ENCODE data around the gene ADGRV1.

ADGRV1 gene

GRCh38 chr5:91125916-91126315, 567.3 kb downstream of the ADGRV1 start:
- DNase-seq: no peak

GRCh38 chr5:91126448-91126847, 567.9 kb downstream of the ADGRV1 start:
- no peak for DNase-seq

- DNase-seq: no peak
These were observed 568.3 kb downstream of the ADGRV1 start for GRCh38 chr5:91126888-91127287.

- DNase-seq: no peak
These were observed 569.0 kb downstream of the ADGRV1 start for GRCh38 chr5:91127456-91128081.

- no peak for DNase-seq
These were observed 570.0 kb downstream of the ADGRV1 start for GRCh38 chr5:91128604-91129003.

GRCh38 chr5:91129748-91130147, 571.2 kb downstream of the ADGRV1 start:
- DNase-seq: no peak

GRCh38 chr5:91130759-91131158, 572.2 kb downstream of the ADGRV1 start:
- DNase-seq: no peak

GRCh38 chr5:91132550-91132949, 574.0 kb downstream of the ADGRV1 start:
- no peak for DNase-seq

- DNase-seq: no peak
These were observed 574.6 kb downstream of the ADGRV1 start for GRCh38 chr5:91133183-91133582.

- no peak for DNase-seq
These were observed 577.1 kb downstream of the ADGRV1 start for GRCh38 chr5:91135475-91136248.

- DNase-seq: no peak
These were observed 577.7 kb downstream of the ADGRV1 start for GRCh38 chr5:91136271-91136670.

GRCh38 chr5:91137647-91138046, 579.0 kb downstream of the ADGRV1 start:
- DNase-seq: no peak

GRCh38 chr5:91139572-91140200, 581.1 kb downstream of the ADGRV1 start:
- DNase-seq: no peak

GRCh38 chr5:91140657-91141056, 582.1 kb downstream of the ADGRV1 start:
- DNase-seq: no peak

GRCh38 chr5:91141642-91142041, 583.0 kb downstream of the ADGRV1 start:
- no peak for DNase-seq

- DNase-seq: no peak
These were observed 583.8 kb downstream of the ADGRV1 start for GRCh38 chr5:91142386-91142785.

GRCh38 chr5:91142819-91143218, 584.2 kb downstream of the ADGRV1 start:
- DNase-seq: no peak

GRCh38 chr5:91143840-91144239, 585.2 kb downstream of the ADGRV1 start:
- DNase-seq: no peak

- no peak for DNase-seq
These were observed 586.1 kb downstream of the ADGRV1 start for GRCh38 chr5:91144491-91145332.

GRCh38 chr5:91145333-91145620, 586.7 kb downstream of the ADGRV1 start:
- no peak for DNase-seq

- DNase-seq: no peak
These were observed 587.6 kb downstream of the ADGRV1 start for GRCh38 chr5:91146230-91146629.

- DNase-seq: no peak
These were observed 588.5 kb downstream of the ADGRV1 start for GRCh38 chr5:91146905-91147600.

GRCh38 chr5:91150234-91150633, 591.6 kb downstream of the ADGRV1 start:
- no peak for DNase-seq

Data from activated T-cell treated with anti-CD3 and anti-CD28 coated beads, Interleukin-2, amount 50 U/mL, for 1 hour (primary cell).